ENCODE data around the gene LRRC4C.

GRCh38 chr11:40129266-40129665 lies 1330.2 kb downstream of the LRRC4C start:
- TF ChIP-seq CTCF (IDR thresholded peaks at IDR 0.05) (peak; percentile 53), SIN3A (IDR thresholded peaks at IDR 0.05; ENCODE audit: borderline replicate concordance, low read depth, low read length) (no peak), RAD21 (IDR thresholded peaks at IDR 0.05; ENCODE audit: low read length) (peak; percentile 73), TCF12 (IDR thresholded peaks at IDR 0.05) (no peak), GATA2 (CRISPR knock-in tag; IDR thresholded peaks at IDR 0.05) (no peak), POLR2AphosphoS5 (IDR thresholded peaks at IDR 0.05; ENCODE audit: low read depth, low read length) (no peak), TAF1 (IDR thresholded peaks at IDR 0.05; ENCODE audit: borderline replicate concordance, low read depth, low read length) (no peak), TEAD4 (IDR thresholded peaks at IDR 0.05; ENCODE audit: borderline replicate concordance, insufficient read depth) (no peak), RXRA (IDR thresholded peaks at IDR 0.05; ENCODE audit: borderline replicate concordance, low read depth) (no peak), EP300 (IDR thresholded peaks at IDR 0.05; ENCODE audit: borderline replicate concordance in 1 of 2, low read depth in 1 of 2, low read length in 1 of 2) (no peak), CHD2 (IDR thresholded peaks at IDR 0.05; ENCODE audit: low read length, partially characterized antibody) (no peak), YY1 (IDR thresholded peaks at IDR 0.05; ENCODE audit: low read depth) (no peak), NRF1 (IDR thresholded peaks at IDR 0.05; ENCODE audit: low read depth, low read length) (no peak), FOXM1 (IDR thresholded peaks at IDR 0.05; ENCODE audit: low read depth) (no peak)

All from SK-N-SH (cell line).